GM23338 (cell line): ENCODE data around the gene TAF1B. TPM values are rescaled to one million over a fixed set of nuclear protein-coding genes. Genes with fewer than 3 reads are reported as not detected.

ENCODE experiments used
- ATAC-seq: fragments of 200-7000 bp; cut with Tn5 transposase; 3 replicates; pipeline ENCODE4 v1.9.1; 2020
- DNase-seq: peaks from one replicate; pipeline ENCODE4 v3.0.0-alpha.2; 2015; ENCODE audit warnings: low spot score
- H2AFZ ChIP-seq: fragments of 200-600 bp; sonication (generic); 2 replicates; pipeline ENCODE4 v1.8.0; 2016; ENCODE audit warnings: antibody characterized with exemption, mild to moderate bottlenecking, moderate library complexity
- H3F3A ChIP-seq: fragments of 200-600 bp; sonication (generic); replicated peaks from 2 replicates; pipeline ENCODE4 v1.8.0; 2017; ENCODE audit warnings: antibody characterized with exemption, mixed run types, low read depth
- H3K27ac ChIP-seq: fragments of 200-600 bp; sonication (generic); 2 replicates; pipeline ENCODE4 v1.6.1; 2016; ENCODE audit warnings: low read depth
- H3K27me3 ChIP-seq: fragments of 200-600 bp; sonication (generic); 2 replicates; pipeline ENCODE4 v1.8.0; 2016; ENCODE audit warnings: mild to moderate bottlenecking, mixed run types, moderate library complexity; ENCODE audit not compliant: insufficient read depth
- H3K36me3 ChIP-seq: fragments of 200-600 bp; sonication (generic); 2 replicates; pipeline ENCODE4 v1.8.0; 2016; ENCODE audit warnings: mild to moderate bottlenecking; ENCODE audit not compliant: insufficient read depth
- H3K4me1 ChIP-seq: fragments of 200-600 bp; sonication (generic); 2 replicates; pipeline ENCODE4 v1.8.0; 2016; ENCODE audit warnings: mild to moderate bottlenecking, moderate library complexity; ENCODE audit not compliant: insufficient read depth
- H3K4me2 ChIP-seq: fragments of 200-600 bp; sonication (generic); 2 replicates; pipeline ENCODE4 v1.7.1; 2017; ENCODE audit warnings: mixed run types
- H3K4me3 ChIP-seq: fragments of 200-600 bp; sonication (generic); 2 replicates; pipeline ENCODE4 v1.6.1; 2016; ENCODE audit warnings: mixed run types
- H3K79me2 ChIP-seq: fragments of 200-600 bp; sonication (generic); replicated peaks from 2 replicates; pipeline ENCODE4 v1.8.0; 2017; ENCODE audit warnings: mild to moderate bottlenecking; ENCODE audit not compliant: insufficient read depth
- H3K9me2 ChIP-seq: fragments of 200-600 bp; sonication (generic); 2 replicates; pipeline ENCODE4 v1.8.0; 2017; ENCODE audit not compliant: insufficient read depth
- H4K20me1 ChIP-seq: fragments of 200-600 bp; sonication (generic); replicated peaks from 2 replicates; pipeline ENCODE4 v1.8.0; 2017; ENCODE audit warnings: mild to moderate bottlenecking; ENCODE audit not compliant: insufficient read depth
- H3K27ac Mint-ChIP-seq: 2 replicates; pipeline ENCODE4 v1.8.0; 2020; ENCODE audit warnings: inconsistent platforms, mild to moderate bottlenecking, moderate library complexity, mixed read lengths
- H3K27me3 Mint-ChIP-seq: 3 replicates; pipeline ENCODE4 v1.8.0; 2022; ENCODE audit warnings: low read depth, mild to moderate bottlenecking, moderate library complexity, mixed read lengths, inconsistent platforms; ENCODE audit not compliant: insufficient read depth, poor library complexity
- H3K36me3 Mint-ChIP-seq: 3 replicates; pipeline ENCODE4 v1.8.0; 2021; ENCODE audit warnings: low read depth, mild to moderate bottlenecking, inconsistent platforms, moderate library complexity, mixed read lengths
- H3K4me1 Mint-ChIP-seq: 3 replicates; pipeline ENCODE4 v1.8.0; 2020; ENCODE audit warnings: mild to moderate bottlenecking, inconsistent platforms, mixed read lengths
- H3K4me3 Mint-ChIP-seq: 3 replicates; pipeline ENCODE4 v1.8.0; 2021; ENCODE audit warnings: moderate library complexity, mild to moderate bottlenecking, inconsistent platforms, mixed read lengths
- H3K9me3 Mint-ChIP-seq: 3 replicates; pipeline ENCODE4 v1.8.0; 2020; ENCODE audit warnings: moderate library complexity, mild to moderate bottlenecking, inconsistent platforms, mixed read lengths
- CREB1 ChIP-seq: fragments of 250-450 bp; sonication (Bioruptor Pico); IDR thresholded peaks from 2 replicates; pipeline ENCODE4 v1.5.0; 2020; ENCODE audit warnings: low read depth, mild to moderate bottlenecking, moderate library complexity
- CTCF ChIP-seq, 2 experiments: fragments of 200-600 bp in 1 of 2; sonication (generic) in 1 of 2; conservative IDR thresholded peaks; 2 replicates each; pipeline versions ENCODE4 v1.5.1 to v1.6.1; 2016 to 2017; ENCODE audit warnings: antibody characterized with exemption in 2 of 2, low read depth in 2 of 2, mild to moderate bottlenecking in 2 of 2, moderate library complexity in 1 of 2
- ETS1 ChIP-seq: IDR thresholded peaks from 2 replicates; pipeline ENCODE4 v1.6.1; 2016; ENCODE audit warnings: antibody characterized with exemption
- EZH2 ChIP-seq: fragments of 200-600 bp; sonication (generic); IDR thresholded peaks from one replicate; pipeline ENCODE4 v1.8.0; 2017; ENCODE audit warnings: antibody characterized with exemption, mild to moderate bottlenecking, low read depth; ENCODE audit not compliant: unreplicated experiment
- EZH2phosphoT487 ChIP-seq: fragments of 200-600 bp; sonication (generic); IDR thresholded peaks from one replicate; pipeline ENCODE4 v1.8.1; 2018; ENCODE audit warnings: antibody characterized with exemption; ENCODE audit not compliant: unreplicated experiment
- JUNB ChIP-seq: IDR thresholded peaks from one replicate; pipeline ENCODE4 v1.6.1; 2016; ENCODE audit warnings: antibody characterized with exemption; ENCODE audit not compliant: unreplicated experiment
- NANOG ChIP-seq: IDR thresholded peaks from 2 replicates; pipeline ENCODE4 v1.6.1; 2016; ENCODE audit warnings: antibody characterized with exemption, borderline replicate concordance
- POLR2AphosphoS5 ChIP-seq: IDR thresholded peaks from 2 replicates; pipeline ENCODE4 v1.6.1; 2016; ENCODE audit warnings: antibody characterized with exemption, low read depth
- REST ChIP-seq: IDR thresholded peaks from one replicate; pipeline ENCODE4 v1.6.1; 2018; ENCODE audit warnings: antibody characterized with exemption; ENCODE audit not compliant: unreplicated experiment
- STAT1 ChIP-seq: IDR thresholded peaks from one replicate; pipeline ENCODE4 v1.6.1; 2016; ENCODE audit warnings: antibody characterized with exemption; ENCODE audit not compliant: unreplicated experiment
- ZNF114 ChIP-seq: fragments of 250-450 bp; sonication (Bioruptor Pico); IDR thresholded peaks from 2 replicates; pipeline ENCODE4 v1.5.0; 2020; ENCODE audit warnings: mild to moderate bottlenecking, moderate library complexity
- ZNF331 ChIP-seq: fragments of 250-450 bp; sonication (Bioruptor Pico); IDR thresholded peaks from 2 replicates; pipeline ENCODE4 v1.5.0; 2020; ENCODE audit warnings: low read depth, mild to moderate bottlenecking, moderate library complexity
- polyA plus RNA-seq: library from polyadenylated mRNA; unstranded; fragments of >200 nt; fragmentation: Nextera tagmentation; extraction: Ambion mirVana; gene quantifications from 2 replicates; pipeline ENCODE4 v1.2.1, GENCODE V29; 2016
- total RNA-seq: library from RNA; depleted of rRNA; stranded (reverse); fragments of >200 nt; shearing (Covaris generic); gene quantifications from 2 replicates; pipeline ENCODE4 v1.2.3, GENCODE V29; 2014
- TF ChIP-seq, protein P1 (sequence below): fragments of 250-450 bp; sonication (Bioruptor Pico); IDR thresholded peaks from 2 replicates; pipeline ENCODE4 v1.5.0; 2020; ENCODE audit warnings: mild to moderate bottlenecking, moderate library complexity

The TAF1B gene
- total and polyA plus RNA-seq, 2 experiments from 2014 or later: 22.2 to 28.9 TPM

DNA sequence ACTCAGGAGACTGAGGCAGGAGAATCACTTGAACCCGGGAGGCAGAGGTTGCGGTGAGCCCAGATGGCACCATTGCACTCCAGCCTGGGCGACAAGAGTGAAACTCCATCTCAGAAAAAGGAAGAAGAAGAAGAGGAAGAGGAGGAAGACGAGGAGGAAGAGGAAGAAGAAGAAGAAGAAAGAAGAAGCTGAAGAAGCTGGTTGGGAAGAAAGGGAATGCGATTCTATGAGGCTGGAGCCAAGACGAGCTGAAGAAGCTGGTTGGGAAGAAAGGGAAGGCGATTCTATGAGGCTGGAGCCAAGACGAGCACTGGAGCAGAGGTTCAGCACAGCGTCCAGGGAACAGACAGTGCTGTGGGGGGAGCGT lies 30.3 kb upstream of the TAF1B start:
- Histone ChIP-seq H3K27ac (no peak overlapping the region), H3K9me2 (no peaks in the 10 kb centered on the region), H3K27me3 (no peaks in the 10 kb centered on the region), H3K36me3 (no peaks in the 10 kb centered on the region; the same call in 1 of the 2 replicates), H3K4me2 (no peak overlapping the region), H3K79me2 (no peaks in the 10 kb centered on the region), H4K20me1 (no peaks in the 10 kb centered on the region), H3K4me1 (no peaks in the 10 kb centered on the region), H3K4me3 (no peak overlapping the region), H2AFZ (no peak overlapping the region), H3F3A (no peaks in the 10 kb centered on the region)
- TF ChIP-seq JUNB (no peak), STAT1 (no peak), REST (no peak), CTCF (conservative IDR thresholded peaks at IDR 0.05; ENCODE audit: low read depth in 2 of 2) (no peak), ZNF114 (CRISPR knock-in tag) (no peak), ETS1 (no peak), NANOG (no peak), EZH2phosphoT487 (no peak), EZH2 (no peak), CREB1 (CRISPR knock-in tag) (no peak), POLR2AphosphoS5 (no peak), ZNF331 (CRISPR knock-in tag) (no peak)
- TF ChIP-seq, protein P1, sequence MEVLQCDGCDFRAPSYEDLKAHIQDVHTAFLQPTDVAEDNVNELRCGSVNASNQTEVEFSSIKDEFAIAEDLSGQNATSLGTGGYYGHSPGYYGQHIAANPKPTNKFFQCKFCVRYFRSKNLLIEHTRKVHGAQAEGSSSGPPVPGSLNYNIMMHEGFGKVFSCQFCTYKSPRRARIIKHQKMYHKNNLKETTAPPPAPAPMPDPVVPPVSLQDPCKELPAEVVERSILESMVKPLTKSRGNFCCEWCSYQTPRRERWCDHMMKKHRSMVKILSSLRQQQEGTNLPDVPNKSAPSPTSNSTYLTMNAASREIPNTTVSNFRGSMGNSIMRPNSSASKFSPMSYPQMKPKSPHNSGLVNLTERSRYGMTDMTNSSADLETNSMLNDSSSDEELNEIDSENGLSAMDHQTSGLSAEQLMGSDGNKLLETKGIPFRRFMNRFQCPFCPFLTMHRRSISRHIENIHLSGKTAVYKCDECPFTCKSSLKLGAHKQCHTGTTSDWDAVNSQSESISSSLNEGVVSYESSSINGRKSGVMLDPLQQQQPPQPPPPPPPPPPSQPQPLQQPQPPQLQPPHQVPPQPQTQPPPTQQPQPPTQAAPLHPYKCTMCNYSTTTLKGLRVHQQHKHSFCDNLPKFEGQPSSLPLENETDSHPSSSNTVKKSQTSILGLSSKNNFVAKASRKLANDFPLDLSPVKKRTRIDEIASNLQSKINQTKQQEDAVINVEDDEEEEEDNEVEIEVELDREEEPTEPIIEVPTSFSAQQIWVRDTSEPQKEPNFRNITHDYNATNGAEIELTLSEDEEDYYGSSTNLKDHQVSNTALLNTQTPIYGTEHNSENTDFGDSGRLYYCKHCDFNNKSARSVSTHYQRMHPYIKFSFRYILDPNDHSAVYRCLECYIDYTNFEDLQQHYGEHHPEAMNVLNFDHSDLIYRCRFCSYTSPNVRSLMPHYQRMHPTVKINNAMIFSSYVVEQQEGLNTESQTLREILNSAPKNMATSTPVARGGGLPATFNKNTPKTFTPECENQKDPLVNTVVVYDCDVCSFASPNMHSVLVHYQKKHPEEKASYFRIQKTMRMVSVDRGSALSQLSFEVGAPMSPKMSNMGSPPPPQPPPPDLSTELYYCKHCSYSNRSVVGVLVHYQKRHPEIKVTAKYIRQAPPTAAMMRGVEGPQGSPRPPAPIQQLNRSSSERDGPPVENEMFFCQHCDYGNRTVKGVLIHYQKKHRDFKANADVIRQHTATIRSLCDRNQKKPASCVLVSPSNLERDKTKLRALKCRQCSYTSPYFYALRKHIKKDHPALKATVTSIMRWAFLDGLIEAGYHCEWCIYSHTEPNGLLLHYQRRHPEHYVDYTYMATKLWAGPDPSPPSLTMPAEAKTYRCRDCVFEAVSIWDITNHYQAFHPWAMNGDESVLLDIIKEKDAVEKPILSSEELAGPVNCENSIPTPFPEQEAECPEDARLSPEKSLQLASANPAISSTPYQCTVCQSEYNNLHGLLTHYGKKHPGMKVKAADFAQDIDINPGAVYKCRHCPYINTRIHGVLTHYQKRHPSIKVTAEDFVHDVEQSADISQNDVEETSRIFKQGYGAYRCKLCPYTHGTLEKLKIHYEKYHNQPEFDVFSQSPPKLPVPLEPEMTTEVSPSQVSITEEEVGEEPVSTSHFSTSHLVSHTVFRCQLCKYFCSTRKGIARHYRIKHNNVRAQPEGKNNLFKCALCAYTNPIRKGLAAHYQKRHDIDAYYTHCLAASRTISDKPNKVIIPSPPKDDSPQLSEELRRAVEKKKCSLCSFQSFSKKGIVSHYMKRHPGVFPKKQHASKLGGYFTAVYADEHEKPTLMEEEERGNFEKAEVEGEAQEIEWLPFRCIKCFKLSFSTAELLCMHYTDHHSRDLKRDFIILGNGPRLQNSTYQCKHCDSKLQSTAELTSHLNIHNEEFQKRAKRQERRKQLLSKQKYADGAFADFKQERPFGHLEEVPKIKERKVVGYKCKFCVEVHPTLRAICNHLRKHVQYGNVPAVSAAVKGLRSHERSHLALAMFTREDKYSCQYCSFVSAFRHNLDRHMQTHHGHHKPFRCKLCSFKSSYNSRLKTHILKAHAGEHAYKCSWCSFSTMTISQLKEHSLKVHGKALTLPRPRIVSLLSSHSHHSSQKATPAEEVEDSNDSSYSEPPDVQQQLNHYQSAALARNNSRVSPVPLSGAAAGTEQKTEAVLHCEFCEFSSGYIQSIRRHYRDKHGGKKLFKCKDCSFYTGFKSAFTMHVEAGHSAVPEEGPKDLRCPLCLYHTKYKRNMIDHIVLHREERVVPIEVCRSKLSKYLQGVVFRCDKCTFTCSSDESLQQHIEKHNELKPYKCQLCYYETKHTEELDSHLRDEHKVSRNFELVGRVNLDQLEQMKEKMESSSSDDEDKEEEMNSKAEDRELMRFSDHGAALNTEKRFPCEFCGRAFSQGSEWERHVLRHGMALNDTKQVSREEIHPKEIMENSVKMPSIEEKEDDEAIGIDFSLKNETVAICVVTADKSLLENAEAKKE (CRISPR knock-in tag): no peak
- Mint-ChIP-seq H3K4me1 (no peaks in the 10 kb centered on the region; the same call in 2 of the 3 replicates), H3K27ac (no peak overlapping the region), H3K27me3 (peaks cover 14% of the 10 kb centered on the region), H3K4me3 (no peak overlapping the region; the same call in 2 of the 3 replicates), H3K9me3 (no peaks in the 10 kb centered on the region), H3K36me3 (no peaks in the 10 kb centered on the region; the same call in 2 of the 3 replicates)
- ATAC-seq: no peak
- DNase-seq: no peak
